GM10266 (cell line): ENCODE data around the gene IL19.

Experiments
- DNase-seq: peaks from one replicate; pipeline ENCODE4 v3.0.0; 2012; ENCODE audit errors: extremely low spot score
- TF ChIP-seq, protein P1 (sequence below): IDR thresholded peaks from 2 replicates; pipeline ENCODE4 v1.5.1; 2012; ENCODE audit warnings: mild to moderate bottlenecking, low read depth; ENCODE audit not compliant: control insufficient read depth, insufficient read depth; ENCODE audit errors: missing control alignments

Gene IL19

DNA sequence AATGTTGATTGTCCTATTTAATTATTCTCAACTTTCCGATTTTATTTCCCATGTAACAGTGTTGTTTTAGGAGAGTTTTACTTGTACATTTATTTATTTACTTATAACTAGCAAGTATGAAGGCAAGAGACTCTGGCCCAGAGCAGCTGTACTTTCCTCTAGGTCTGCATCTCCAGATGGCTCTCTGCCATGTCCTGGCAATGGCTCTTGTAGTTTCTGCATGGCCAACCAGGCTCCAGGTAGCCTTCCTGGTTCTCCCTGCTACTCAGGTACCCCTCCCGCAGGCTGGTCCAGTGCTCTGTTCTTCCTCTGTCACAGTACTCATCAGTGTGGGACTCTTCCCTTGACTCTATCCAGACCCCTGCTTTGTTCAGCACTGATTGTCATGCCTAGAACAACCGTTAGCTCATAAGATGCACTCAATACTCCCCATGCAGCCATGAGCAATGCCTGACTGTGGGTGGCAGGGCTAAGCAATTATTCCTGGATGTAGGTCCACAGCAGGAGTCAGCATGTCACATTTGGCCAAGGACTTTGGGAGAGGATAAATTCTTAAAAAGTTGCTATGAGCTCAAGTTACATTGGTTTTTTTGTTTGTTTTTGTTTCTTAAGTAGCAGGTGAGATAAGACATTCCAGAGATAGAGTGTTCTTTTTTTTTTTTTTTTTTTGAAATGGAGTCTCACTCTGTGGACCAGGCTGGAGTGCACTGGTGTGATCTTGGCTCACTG is 84.0 kb downstream of the IL19 start:
- no peak for DNase-seq

DNA sequence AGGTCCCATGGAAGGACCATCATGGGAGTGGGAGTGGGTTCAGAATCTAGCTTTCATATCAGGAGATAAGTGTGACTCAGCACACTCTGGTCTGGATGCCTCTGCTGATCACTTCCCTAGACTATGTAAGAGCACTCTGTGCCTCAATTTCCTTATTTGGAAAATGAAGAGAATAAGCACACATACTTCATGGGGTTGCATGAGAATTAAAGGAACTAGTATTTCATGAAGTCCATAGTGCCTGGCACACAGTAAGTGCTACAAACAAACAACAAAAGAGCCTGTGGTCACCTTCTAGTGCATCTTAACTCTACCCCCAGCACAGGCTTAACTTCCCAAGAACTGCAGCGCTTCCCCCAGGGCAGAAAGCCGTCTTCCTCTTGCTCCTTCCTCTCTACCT is 85.3 kb downstream of the IL19 start:
- TF ChIP-seq, protein P1, sequence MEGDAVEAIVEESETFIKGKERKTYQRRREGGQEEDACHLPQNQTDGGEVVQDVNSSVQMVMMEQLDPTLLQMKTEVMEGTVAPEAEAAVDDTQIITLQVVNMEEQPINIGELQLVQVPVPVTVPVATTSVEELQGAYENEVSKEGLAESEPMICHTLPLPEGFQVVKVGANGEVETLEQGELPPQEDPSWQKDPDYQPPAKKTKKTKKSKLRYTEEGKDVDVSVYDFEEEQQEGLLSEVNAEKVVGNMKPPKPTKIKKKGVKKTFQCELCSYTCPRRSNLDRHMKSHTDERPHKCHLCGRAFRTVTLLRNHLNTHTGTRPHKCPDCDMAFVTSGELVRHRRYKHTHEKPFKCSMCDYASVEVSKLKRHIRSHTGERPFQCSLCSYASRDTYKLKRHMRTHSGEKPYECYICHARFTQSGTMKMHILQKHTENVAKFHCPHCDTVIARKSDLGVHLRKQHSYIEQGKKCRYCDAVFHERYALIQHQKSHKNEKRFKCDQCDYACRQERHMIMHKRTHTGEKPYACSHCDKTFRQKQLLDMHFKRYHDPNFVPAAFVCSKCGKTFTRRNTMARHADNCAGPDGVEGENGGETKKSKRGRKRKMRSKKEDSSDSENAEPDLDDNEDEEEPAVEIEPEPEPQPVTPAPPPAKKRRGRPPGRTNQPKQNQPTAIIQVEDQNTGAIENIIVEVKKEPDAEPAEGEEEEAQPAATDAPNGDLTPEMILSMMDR, result no peak

More for the DNA sequence above, 84.0 kb downstream of the IL19 start:
- TF ChIP-seq, protein P1, result no peak

DNA sequence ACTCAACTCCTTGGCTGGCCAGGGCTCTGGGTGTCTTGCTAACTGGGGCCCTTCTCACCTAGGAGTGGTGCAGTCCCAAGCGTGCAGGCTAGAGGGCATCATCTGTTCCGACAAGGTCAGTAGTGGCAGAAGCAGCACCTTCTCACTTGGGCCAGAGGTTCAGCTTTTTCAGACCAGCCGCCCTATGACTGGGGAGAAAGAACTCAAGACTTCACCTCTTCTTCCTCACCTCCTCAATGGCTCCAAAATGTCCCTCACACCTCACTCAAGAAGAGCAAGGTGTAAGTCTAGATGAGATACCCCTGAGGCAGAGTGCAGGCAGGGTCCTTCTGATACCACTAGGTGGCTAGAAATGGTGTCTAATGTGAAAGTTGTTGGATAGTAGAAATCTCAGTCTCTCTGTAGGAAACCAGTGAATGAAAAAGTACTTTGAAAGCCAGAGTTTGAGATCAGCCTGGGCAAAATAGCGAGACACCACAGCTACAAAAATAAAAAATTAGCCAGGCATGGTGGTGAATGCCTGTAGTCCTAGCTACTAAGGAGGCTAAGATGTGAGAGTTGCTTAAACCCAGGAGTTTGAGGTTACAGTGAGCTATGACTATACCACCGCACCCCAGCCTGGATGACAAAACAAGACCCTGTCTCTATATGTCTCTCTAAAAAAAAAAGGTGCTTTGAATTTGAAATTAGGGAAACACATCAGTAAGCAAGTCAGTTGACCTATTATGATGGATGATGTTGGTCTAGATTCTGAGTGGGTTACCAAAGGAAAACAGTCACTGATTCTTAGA is 86.3 kb downstream of the IL19 start:
- TF ChIP-seq, protein P1, result peak; percentile 26
- DNase-seq, result no peak

More for the DNA sequence above, 85.3 kb downstream of the IL19 start:
- no peak for DNase-seq

DNA sequence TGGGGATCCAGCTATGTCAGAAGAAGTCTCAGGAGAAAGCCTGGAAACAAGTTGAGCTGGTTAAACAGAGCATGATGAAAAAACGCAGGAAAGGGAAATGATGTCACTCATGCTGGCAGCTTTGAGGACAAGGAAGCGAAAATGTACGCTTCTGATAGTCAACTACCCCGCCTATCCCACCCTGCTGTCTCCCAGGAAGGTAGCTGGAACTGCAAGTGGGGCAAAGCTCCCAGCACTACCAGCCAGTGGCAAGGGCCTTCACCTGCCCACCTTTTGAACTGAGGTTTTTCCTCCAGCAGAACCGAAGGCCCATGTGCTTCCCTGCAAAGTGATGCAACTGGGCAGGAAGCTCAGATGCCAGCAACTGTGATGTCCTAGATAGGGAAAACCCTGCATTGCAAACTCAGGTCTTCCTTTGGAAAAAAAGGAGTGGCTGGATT is 88.5 kb downstream of the IL19 start:
- no peak for DNase-seq
- TF ChIP-seq, protein P1, result no peak

DNA sequence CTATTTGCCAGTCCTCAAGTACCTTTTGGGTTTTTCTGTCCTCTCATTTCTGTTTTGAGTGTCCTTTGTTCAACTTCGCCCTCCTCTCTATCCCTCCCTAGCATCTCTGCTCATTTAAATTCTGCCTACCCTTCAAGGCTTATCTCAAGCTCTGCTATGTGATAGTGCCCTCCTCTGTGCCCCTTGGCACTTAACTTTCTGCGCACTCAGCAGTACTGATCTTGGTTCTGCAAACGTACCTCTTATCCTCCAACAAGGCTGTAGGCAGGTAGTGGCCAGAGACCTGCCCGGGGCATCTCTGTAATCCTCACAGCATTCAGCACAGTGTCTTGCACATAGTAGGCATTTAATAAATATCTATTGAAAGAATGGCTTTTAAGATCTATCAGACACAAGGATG is 89.6 kb downstream of the IL19 start:
- DNase-seq, result no peak
- TF ChIP-seq, protein P1, result no peak

DNA sequence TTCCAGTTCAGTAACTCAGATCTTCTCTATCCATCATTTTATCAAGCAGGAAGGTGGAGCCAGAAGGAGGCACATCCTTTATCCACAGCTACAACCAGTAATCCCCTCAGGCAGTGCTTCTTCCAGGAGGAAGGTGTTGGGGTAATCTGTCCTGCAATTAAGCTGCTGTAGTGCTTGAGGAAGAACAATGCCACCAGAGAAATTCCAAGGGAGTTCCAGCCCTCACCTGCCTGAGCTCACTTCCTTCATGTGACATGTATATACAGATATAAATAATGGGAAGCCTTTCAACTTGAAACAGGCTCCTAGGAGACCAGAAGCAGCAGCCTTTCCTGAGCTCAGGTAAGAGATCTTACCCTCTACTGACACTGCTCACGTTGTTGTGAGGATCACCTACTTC is 92.7 kb downstream of the IL19 start:
- TF ChIP-seq, protein P1, result no peak
- no peak for DNase-seq

DNA sequence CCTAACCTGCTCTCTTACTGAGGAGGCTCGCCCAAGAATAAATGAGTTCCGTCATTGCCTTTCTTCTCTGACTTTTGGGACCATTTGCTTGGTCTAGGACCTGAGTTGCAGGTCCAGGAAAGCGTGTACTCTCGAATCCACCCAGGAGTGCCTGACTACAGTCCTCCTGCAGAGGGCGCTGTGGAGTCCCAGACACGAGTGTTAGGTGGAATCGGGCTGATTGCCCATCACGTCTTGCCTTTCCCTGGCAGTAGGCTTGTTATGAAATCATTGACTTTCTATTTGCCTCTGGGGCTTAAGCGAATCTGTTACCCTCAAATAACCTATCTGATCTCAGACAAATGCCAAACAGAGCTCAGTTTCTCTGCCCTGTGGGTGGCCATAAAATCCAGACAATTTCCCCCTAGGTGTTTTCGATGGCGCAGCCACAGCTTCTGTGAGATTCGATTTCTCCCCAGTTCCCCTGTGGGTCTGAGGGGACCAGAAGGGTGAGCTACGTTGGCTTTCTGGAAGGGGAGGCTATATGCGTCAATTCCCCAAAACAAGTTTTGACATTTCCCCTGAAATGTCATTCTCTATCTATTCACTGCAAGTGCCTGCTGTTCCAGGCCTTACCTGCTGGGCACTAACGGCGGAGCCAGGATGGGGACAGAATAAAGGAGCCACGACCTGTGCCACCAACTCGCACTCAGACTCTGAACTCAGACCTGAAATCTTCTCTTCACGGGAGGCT is 94.5 kb downstream of the IL19 start, which contains the start of gene IL20:
Gene IL20, plus strand, starts transcription at position 685 of the 733 bp plus-strand sequence. CDS start 230 bp downstream, outside the sequence.
- peak; percentile 71 for DNase-seq
- TF ChIP-seq, protein P1, result peak; percentile 87
